SK-N-SH treated with all-trans-retinoic acid at 6 μM for 48 hours (cell line): ENCODE results near the gene CLVS2.

Experiments used
- ATAC-seq: fragments of 200-7000 bp; cut with Tn5 transposase; 3 replicates; pipeline ENCODE4 v1.9.1; 2020; ENCODE audit warnings: mild to moderate bottlenecking, moderate library complexity
- BACH2 ChIP-seq: fragments of 250-450 bp; sonication (Bioruptor Pico); IDR thresholded peaks from 2 replicates; pipeline ENCODE4 v1.9.0; 2021; ENCODE audit warnings: mild to moderate bottlenecking, borderline replicate concordance
- CSDC2 ChIP-seq: fragments of 250-450 bp; sonication (Bioruptor Pico); IDR thresholded peaks from 2 replicates; pipeline ENCODE4 v1.5.0; 2020; ENCODE audit warnings: mild to moderate bottlenecking, moderate library complexity
- CSRNP3 ChIP-seq: fragments of 250-450 bp; sonication (Bioruptor Pico); IDR thresholded peaks from 2 replicates; pipeline ENCODE4 v1.5.1; 2021; ENCODE audit warnings: mild to moderate bottlenecking, moderate library complexity
- ESRRG ChIP-seq: fragments of 250-450 bp; sonication (Bioruptor Pico); IDR thresholded peaks from 2 replicates; pipeline ENCODE4 v1.6.1; 2021; ENCODE audit warnings: mild to moderate bottlenecking
- GLIS3 ChIP-seq: fragments of 250-450 bp; sonication (Bioruptor Pico); IDR thresholded peaks from 2 replicates; pipeline ENCODE4 v1.5.0; 2020; ENCODE audit warnings: mild to moderate bottlenecking, moderate library complexity
- ISL1 ChIP-seq: fragments of 250-450 bp; sonication (Bioruptor Pico); IDR thresholded peaks from 2 replicates; pipeline ENCODE4 v2.1.2; 2022; ENCODE audit warnings: mild to moderate bottlenecking, moderate library complexity
- OSR1 ChIP-seq: fragments of 250-450 bp; sonication (Bioruptor Pico); IDR thresholded peaks from 2 replicates; pipeline ENCODE4 v1.8.0; 2022; ENCODE audit warnings: moderate library complexity, mild to moderate bottlenecking, inconsistent platforms
- PATZ1 ChIP-seq: fragments of 250-450 bp; sonication (Bioruptor Pico); IDR thresholded peaks from 2 replicates; pipeline ENCODE4 v1.8.0; 2020; ENCODE audit warnings: mild to moderate bottlenecking, moderate library complexity, borderline replicate concordance
- POU6F1 ChIP-seq: fragments of 250-450 bp; sonication (Bioruptor Pico); IDR thresholded peaks from 2 replicates; pipeline ENCODE4 v1.8.0; 2021; ENCODE audit warnings: low read depth, mild to moderate bottlenecking, moderate library complexity, borderline replicate concordance
- RARB ChIP-seq: fragments of 250-450 bp; sonication (Bioruptor Pico); IDR thresholded peaks from 2 replicates; pipeline ENCODE4 v1.8.0; 2021; ENCODE audit warnings: mild to moderate bottlenecking, moderate library complexity
- SNAI2 ChIP-seq: fragments of 250-450 bp; sonication (Bioruptor Pico); IDR thresholded peaks from 2 replicates; pipeline ENCODE4 v1.5.0; 2020; ENCODE audit warnings: mild to moderate bottlenecking, moderate library complexity
- TCF4 ChIP-seq: fragments of 250-450 bp; sonication (Bioruptor Pico); IDR thresholded peaks from 2 replicates; pipeline ENCODE4 v1.8.0; 2021; ENCODE audit warnings: mild to moderate bottlenecking, moderate library complexity, borderline replicate concordance
- TOX ChIP-seq: fragments of 250-450 bp; sonication (Bioruptor Pico); IDR thresholded peaks from 2 replicates; pipeline ENCODE4 v1.8.0; 2021; ENCODE audit warnings: mild to moderate bottlenecking, moderate library complexity, borderline replicate concordance
- TSHZ2 ChIP-seq: fragments of 250-450 bp; sonication (Bioruptor Pico); IDR thresholded peaks from 2 replicates; pipeline ENCODE4 v1.5.0; 2020; ENCODE audit warnings: mild to moderate bottlenecking, moderate library complexity
- ZC3H10 ChIP-seq: fragments of 250-450 bp; sonication (Bioruptor Pico); IDR thresholded peaks from 2 replicates; pipeline ENCODE4 v1.5.1; 2021; ENCODE audit warnings: mild to moderate bottlenecking, moderate library complexity
- ZFP3 ChIP-seq: fragments of 250-450 bp; sonication (Bioruptor Pico); IDR thresholded peaks from 2 replicates; pipeline ENCODE4 v1.5.0; 2020; ENCODE audit warnings: mild to moderate bottlenecking, moderate library complexity
- ZFP30 ChIP-seq: fragments of 450-650 bp; formaldehyde crosslinking; IDR thresholded peaks from 2 replicates; pipeline ENCODE4 v1.5.0; 2022; ENCODE audit warnings: mild to moderate bottlenecking, moderate library complexity
- ZNF8 ChIP-seq: fragments of 450-650 bp; formaldehyde crosslinking; IDR thresholded peaks from 2 replicates; pipeline ENCODE4 v1.5.0; 2020; ENCODE audit warnings: mild to moderate bottlenecking, moderate library complexity

Gene CLVS2

GRCh38 chr6:123117145-123117908 lies 121.3 kb downstream of the CLVS2 start:
- no peak for ATAC-seq
- TF ChIP-seq CSRNP3 (CRISPR knock-in tag): no peak
- TF ChIP-seq ZFP30 (CRISPR knock-in tag): no peak
- no peak for TF ChIP-seq TOX (CRISPR knock-in tag)
- TF ChIP-seq PATZ1: no peak
- TF ChIP-seq ZC3H10 (CRISPR knock-in tag): no peak
- no peak for TF ChIP-seq TSHZ2 (CRISPR knock-in tag)
- TF ChIP-seq TCF4 (CRISPR knock-in tag): no peak
- TF ChIP-seq ZFP3: no peak
- no peak for TF ChIP-seq CSDC2 (CRISPR knock-in tag)
- TF ChIP-seq BACH2 (CRISPR knock-in tag): no peak
- TF ChIP-seq ZNF8 (CRISPR knock-in tag): no peak
- no peak for TF ChIP-seq SNAI2
- no peak for TF ChIP-seq ESRRG (CRISPR knock-in tag)
- no peak for TF ChIP-seq RARB
- TF ChIP-seq POU6F1: no peak
- no peak for TF ChIP-seq OSR1 (CRISPR knock-in tag)
- no peak for TF ChIP-seq GLIS3 (CRISPR knock-in tag)
- TF ChIP-seq, all 23 proteins: peak for 0

- ATAC-seq: no peak
- TF ChIP-seq POU6F1 (no peak), ISL1 (CRISPR knock-in tag) (no peak), RARB (no peak)
Measured at GRCh38 chr6:123118811-123119210, 122.8 kb downstream of the CLVS2 start.
